A673 (cell line): ENCODE data around the gene SSBP2. TPM values are rescaled to one million over a fixed set of nuclear protein-coding genes. Genes with fewer than 3 reads are reported as not detected.
A peak's percentile ranks its signal among the peaks of the same experiment; 100 is the strongest.

Experiments used
- BruUV-seq: library from RNA; stranded (reverse); fragments of 400-500 nt; replicated peaks from 2 replicates; lab custom pipeline; 2021; lab: Mats Ljungman, UMichigan
- CTCF ChIA-PET: fragments of 300-600 bp; sonication (Branson Sonifier 250); formaldehyde crosslinking; loops from one replicate; lab custom pipeline; 2022; ENCODE audit warnings: antibody characterized with exemption; lab: Charles Lee
- POLR2A ChIA-PET: fragments of 300-600 bp; sonication (Branson Sonifier 250); formaldehyde crosslinking; loops from one replicate; lab custom pipeline; 2022; ENCODE audit warnings: antibody characterized with exemption; ENCODE audit not compliant: low non-redundant PET; lab: Charles Lee
- DNase-seq: peaks from one replicate; pipeline ENCODE4 v3.0.0-alpha.2; 2015; ENCODE audit warnings: low spot score
- H3K27ac ChIP-seq: fragments of 200-600 bp; sonication (generic); 2 replicates; pipeline ENCODE4 v1.5.1; 2016; ENCODE audit warnings: mixed run types, low read depth, mild to moderate bottlenecking, mixed read lengths, antibody characterized with exemption, low read length; ENCODE audit not compliant: poor library complexity, severe bottlenecking
- H3K27me3 ChIP-seq: fragments of 200-600 bp; sonication (generic); replicated peaks from 2 replicates; pipeline ENCODE4 v1.6.1; 2017; ENCODE audit warnings: mixed run types, low read depth, mild to moderate bottlenecking, mixed read lengths, antibody characterized with exemption, low read length; ENCODE audit not compliant: insufficient read depth, poor library complexity
- H3K36me3 ChIP-seq: fragments of 200-600 bp; sonication (generic); 2 replicates; pipeline ENCODE4 v1.6.1; 2016; ENCODE audit warnings: mixed run types, mild to moderate bottlenecking, mixed read lengths, antibody characterized with exemption, low read length; ENCODE audit not compliant: insufficient read depth, poor library complexity, severe bottlenecking
- H3K4me1 ChIP-seq: fragments of 200-600 bp; sonication (generic); 2 replicates; pipeline ENCODE4 v1.6.1; 2017; ENCODE audit warnings: mixed run types, mild to moderate bottlenecking, mixed read lengths, antibody characterized with exemption, low read length; ENCODE audit not compliant: insufficient read depth, poor library complexity, severe bottlenecking
- H3K4me3 ChIP-seq: fragments of 200-600 bp; sonication (generic); 2 replicates; pipeline ENCODE4 v1.5.1; 2016; ENCODE audit warnings: low read depth, mixed run types, mild to moderate bottlenecking, mixed read lengths, low read length; ENCODE audit not compliant: poor library complexity, severe bottlenecking
- H3K9me3 ChIP-seq: fragments of 200-600 bp; sonication (generic); 2 replicates; pipeline ENCODE4 v1.6.1; 2016; ENCODE audit warnings: mixed run types, low read depth, mild to moderate bottlenecking, mixed read lengths, antibody characterized with exemption, low read length; ENCODE audit not compliant: poor library complexity, severe bottlenecking
- EZH2 ChIP-seq: fragments of 200-600 bp; sonication (generic); IDR thresholded peaks from 2 replicates; pipeline ENCODE4 v1.6.1; 2017; ENCODE audit warnings: borderline replicate concordance, low read depth, mild to moderate bottlenecking, mixed read lengths, antibody characterized with exemption, low read length; ENCODE audit not compliant: poor library complexity, severe bottlenecking
- intact Hi-C: fragments of 100-400 bp; cut with micrococcal nuclease; formaldehyde crosslinking; loops from one replicate; pipeline ENCODE4 v1.10.0; 2022; ENCODE audit not compliant: unreplicated experiment
- total RNA-seq: library from RNA; stranded (reverse); gene quantifications from 2 replicates; pipeline ENCODE4 v1.2.3, GENCODE V29; 2021
- TF ChIP-seq, protein P1 (sequence below): fragments of 300-800, 200-600 bp; sonication (generic); conservative IDR thresholded peaks from 2 replicates; pipeline ENCODE4 v1.5.1; 2017; ENCODE audit warnings: low read depth, mild to moderate bottlenecking, antibody characterized with exemption, low read length, moderate library complexity, mixed read lengths

SSBP2 gene
- total RNA-seq, 1 experiment from 2014 or later: 42.8 TPM

DNA sequence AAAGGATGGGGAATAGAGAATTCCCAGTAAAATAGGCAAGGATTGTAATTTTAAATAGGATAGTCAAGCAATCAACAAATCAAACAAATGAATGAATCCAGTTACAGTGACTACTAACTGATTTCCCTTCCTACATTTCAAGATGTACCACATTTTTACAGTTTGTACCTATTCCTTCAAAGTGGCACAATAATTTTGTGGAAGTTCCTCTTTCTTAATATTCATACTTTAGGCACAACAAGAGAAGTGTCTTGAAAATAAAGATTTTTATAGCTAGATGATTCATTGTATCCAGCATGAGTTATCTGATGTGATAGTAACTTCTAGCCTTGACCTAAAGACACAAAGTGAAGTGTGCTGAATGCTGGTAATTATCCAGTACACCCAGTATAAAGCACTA, 234.8 kb downstream of the SSBP2 start:
- intact Hi-C loops: no loop called here
- CTCF ChIA-PET: no interaction called here
- no peaks in the 10 kb centered on the region for H3K9me3 ChIP-seq
- no peaks in the 10 kb centered on the region for H3K27me3 ChIP-seq
- TF ChIP-seq EZH2: no peak
- TF ChIP-seq, protein P1, sequence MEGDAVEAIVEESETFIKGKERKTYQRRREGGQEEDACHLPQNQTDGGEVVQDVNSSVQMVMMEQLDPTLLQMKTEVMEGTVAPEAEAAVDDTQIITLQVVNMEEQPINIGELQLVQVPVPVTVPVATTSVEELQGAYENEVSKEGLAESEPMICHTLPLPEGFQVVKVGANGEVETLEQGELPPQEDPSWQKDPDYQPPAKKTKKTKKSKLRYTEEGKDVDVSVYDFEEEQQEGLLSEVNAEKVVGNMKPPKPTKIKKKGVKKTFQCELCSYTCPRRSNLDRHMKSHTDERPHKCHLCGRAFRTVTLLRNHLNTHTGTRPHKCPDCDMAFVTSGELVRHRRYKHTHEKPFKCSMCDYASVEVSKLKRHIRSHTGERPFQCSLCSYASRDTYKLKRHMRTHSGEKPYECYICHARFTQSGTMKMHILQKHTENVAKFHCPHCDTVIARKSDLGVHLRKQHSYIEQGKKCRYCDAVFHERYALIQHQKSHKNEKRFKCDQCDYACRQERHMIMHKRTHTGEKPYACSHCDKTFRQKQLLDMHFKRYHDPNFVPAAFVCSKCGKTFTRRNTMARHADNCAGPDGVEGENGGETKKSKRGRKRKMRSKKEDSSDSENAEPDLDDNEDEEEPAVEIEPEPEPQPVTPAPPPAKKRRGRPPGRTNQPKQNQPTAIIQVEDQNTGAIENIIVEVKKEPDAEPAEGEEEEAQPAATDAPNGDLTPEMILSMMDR: no peak
- H3K27ac ChIP-seq: no peak overlapping the region
- no peak for DNase-seq
- peaks cover 3% of the 10 kb centered on the region for H3K4me1 ChIP-seq
- H3K4me3 ChIP-seq: no peak overlapping the region
- no peaks in the 10 kb centered on the region for H3K36me3 ChIP-seq
- POLR2A ChIA-PET: no interaction called here
- no TSS peak for BruUV-seq

GRCh38 chr5:81513982-81514381, 236.9 kb downstream of the SSBP2 start:
- H3K36me3 ChIP-seq: no peaks in the 10 kb centered on the region
- TF ChIP-seq EZH2: no peak
- TF ChIP-seq, protein P1: peak; percentile 52
- no TSS peak for BruUV-seq
- H3K4me1 ChIP-seq: peaks cover 3% of the 10 kb centered on the region
- no peak overlapping the region for H3K27ac ChIP-seq
- peak; percentile 33 for DNase-seq
- no peaks in the 10 kb centered on the region for H3K9me3 ChIP-seq
- intact Hi-C loops: no loop called here
- ChIA-PET CTCF (interaction anchor here (0.7 kb wide), 1 partner anchor 652 kb away, joined by 3 read pairs; no protein-coding TSS in a partner anchor), POLR2A (no interaction called here)
- no peak overlapping the region for H3K4me3 ChIP-seq
- no peaks in the 10 kb centered on the region for H3K27me3 ChIP-seq

DNA sequence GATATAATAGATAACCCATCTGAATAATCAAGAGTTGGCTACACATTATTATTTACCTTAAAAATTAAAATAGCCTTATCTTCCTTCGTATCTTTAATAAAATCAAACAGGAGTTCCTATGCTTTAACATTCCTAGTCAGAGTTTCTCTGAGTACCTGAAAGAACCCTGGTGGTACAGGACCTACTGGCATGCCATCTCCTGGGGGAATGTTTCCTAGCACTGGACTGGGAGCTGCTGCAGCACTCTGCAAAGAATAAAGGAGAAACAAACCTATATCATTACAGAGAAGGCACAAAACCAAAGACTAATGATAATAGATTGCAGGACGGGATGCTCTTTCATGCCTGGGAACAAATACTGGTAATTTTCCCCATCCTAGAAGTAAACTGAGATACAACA, 237.4 kb downstream of the SSBP2 start:
- BruUV-seq: no TSS peak
- H3K9me3 ChIP-seq: no peaks in the 10 kb centered on the region
- H3K36me3 ChIP-seq: no peaks in the 10 kb centered on the region
- no peak overlapping the region for H3K27ac ChIP-seq
- ChIA-PET POLR2A (no interaction called here), CTCF (interaction anchor here (0.7 kb wide), 1 partner anchor 652 kb away, joined by 3 read pairs; no protein-coding TSS in a partner anchor)
- TF ChIP-seq, protein P1: no peak
- TF ChIP-seq EZH2: no peak
- H3K27me3 ChIP-seq: no peaks in the 10 kb centered on the region
- no peak overlapping the region for H3K4me3 ChIP-seq
- H3K4me1 ChIP-seq: peaks cover 3% of the 10 kb centered on the region
- no peak for DNase-seq
- intact Hi-C loops: no loop called here
